ENCODE measurements around the gene PCDHGB2.
"Not testable (repeated sequence)": the region's sequence is repeated elsewhere in the genome, so short reads cannot be mapped to it uniquely, and the experiment has no call there.

PCDHGB2 gene

DNA sequence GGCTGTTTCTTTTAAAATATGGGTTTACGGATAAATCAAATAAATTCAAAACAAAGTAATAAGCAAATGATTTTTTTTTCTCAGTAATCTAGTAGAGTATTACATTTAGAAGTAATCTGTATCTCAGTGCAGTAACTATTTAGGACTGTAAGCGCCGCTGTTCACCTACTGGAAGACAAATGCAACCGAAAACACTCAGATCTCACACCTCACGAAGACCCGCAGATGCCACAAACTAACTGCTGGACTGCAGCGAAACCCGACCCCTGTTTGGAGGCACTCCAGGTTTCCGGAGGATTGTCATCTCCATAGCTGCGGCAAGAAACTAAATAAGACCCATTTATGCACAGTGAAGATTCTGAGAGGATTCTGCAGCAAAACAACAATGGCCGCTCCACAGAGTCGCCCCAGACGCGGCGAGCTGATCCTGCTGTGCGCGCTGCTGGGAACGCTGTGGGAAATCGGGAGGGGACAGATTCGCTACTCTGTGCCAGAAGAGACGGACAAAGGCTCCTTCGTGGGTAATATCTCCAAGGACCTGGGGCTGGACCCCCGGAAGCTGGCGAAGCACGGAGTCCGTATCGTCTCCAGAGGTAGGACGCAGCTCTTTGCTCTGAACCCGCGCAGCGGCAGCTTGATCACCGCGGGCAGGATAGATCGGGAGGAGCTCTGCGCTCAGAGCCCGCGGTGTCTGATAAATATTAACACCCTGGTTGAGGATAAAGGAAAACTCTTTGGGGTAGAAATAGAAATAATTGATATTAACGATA is 32.8 kb downstream of the PCDHGB2 start, which contains the start of gene PCDHGA8:
Gene PCDHGA8, plus strand, starts transcription at position 205 of the 770 bp plus-strand sequence. Its CDS starts 181 bp downstream, at position 386.
- no peak for DNase-seq (ENCODE audit: low read depth in 1 of 2, low spot score in 1 of 2)
- no peak within 1 kb of the TSS for H3K27ac ChIP-seq (replicated peaks)
- H3K4me3 ChIP-seq (replicated peaks; ENCODE audit: insufficient read depth, low read length) = no peak within 1 kb of the TSS
- no peak for TF ChIP-seq POLR2AphosphoS5 (IDR thresholded peaks at IDR 0.05; ENCODE audit: low read depth)
- TF ChIP-seq, protein P1, sequence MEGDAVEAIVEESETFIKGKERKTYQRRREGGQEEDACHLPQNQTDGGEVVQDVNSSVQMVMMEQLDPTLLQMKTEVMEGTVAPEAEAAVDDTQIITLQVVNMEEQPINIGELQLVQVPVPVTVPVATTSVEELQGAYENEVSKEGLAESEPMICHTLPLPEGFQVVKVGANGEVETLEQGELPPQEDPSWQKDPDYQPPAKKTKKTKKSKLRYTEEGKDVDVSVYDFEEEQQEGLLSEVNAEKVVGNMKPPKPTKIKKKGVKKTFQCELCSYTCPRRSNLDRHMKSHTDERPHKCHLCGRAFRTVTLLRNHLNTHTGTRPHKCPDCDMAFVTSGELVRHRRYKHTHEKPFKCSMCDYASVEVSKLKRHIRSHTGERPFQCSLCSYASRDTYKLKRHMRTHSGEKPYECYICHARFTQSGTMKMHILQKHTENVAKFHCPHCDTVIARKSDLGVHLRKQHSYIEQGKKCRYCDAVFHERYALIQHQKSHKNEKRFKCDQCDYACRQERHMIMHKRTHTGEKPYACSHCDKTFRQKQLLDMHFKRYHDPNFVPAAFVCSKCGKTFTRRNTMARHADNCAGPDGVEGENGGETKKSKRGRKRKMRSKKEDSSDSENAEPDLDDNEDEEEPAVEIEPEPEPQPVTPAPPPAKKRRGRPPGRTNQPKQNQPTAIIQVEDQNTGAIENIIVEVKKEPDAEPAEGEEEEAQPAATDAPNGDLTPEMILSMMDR (IDR thresholded peaks at IDR 0.05; ENCODE audit: insufficient read depth, low read length) = no peak
- no peak for TF ChIP-seq REST (IDR thresholded peaks at IDR 0.05; ENCODE audit: insufficient replicate concordance, low read depth)
- H3K27me3 ChIP-seq (ENCODE audit: insufficient read depth, poor library complexity, severe bottlenecking) = no peaks in the 10 kb centered on the region

DNA sequence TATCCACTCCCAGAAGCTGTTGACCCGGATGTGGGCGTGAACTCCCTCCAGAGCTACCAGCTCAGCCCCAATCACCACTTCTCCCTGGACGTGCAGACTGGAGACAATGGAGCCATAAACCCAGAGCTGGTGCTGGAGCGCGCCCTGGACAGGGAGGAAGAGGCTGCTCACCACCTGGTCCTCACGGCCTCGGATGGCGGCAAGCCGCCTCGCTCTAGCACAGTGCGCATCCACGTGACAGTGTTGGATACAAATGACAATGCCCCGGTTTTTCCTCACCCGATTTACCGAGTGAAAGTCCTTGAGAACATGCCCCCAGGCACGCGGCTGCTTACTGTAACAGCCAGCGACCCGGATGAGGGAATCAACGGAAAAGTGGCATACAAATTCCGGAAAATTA is 33.5 kb downstream of the PCDHGB2 start:
- no peak for DNase-seq (ENCODE audit: low read depth in 1 of 2, low spot score in 1 of 2)
- no peaks in the 10 kb centered on the region for H3K27me3 ChIP-seq (ENCODE audit: insufficient read depth, poor library complexity, severe bottlenecking)

DNA sequence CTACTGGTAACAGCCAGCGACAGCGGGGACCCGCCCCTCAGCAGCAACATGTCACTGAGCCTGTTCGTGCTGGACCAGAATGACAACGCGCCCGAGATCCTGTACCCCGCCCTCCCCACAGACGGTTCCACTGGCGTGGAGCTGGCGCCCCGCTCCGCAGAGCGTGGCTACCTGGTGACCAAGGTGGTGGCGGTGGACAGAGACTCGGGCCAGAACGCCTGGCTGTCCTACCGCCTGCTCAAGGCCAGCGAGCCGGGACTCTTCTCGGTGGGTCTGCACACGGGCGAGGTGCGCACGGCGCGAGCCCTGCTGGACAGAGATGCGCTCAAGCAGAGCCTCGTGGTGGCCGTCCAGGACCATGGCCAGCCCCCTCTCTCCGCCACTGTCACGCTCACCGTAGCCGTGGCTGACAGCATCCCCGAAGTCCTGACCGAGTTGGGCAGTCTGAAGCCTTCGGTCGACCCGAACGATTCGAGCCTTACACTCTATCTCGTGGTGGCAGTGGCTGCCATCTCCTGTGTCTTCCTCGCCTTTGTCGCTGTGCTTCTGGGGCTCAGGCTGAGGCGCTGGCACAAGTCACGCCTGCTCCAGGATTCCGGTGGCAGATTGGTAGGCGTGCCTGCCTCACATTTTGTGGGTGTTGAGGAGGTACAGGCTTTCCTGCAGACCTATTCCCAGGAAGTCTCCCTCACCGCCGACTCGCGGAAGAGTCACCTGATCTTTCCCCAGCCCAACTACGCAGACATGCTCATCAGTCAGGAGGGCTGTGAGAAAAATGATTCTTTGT is 34.8 kb downstream of the PCDHGB2 start:
- not testable (repeated sequence) for DNase-seq (ENCODE audit: low read depth in 1 of 2, low spot score in 1 of 2); H3K27ac ChIP-seq (replicated peaks); H3K4me3 ChIP-seq (replicated peaks; ENCODE audit: insufficient read depth, low read length); H3K27me3 ChIP-seq (ENCODE audit: insufficient read depth, poor library complexity, severe bottlenecking)

More for the DNA sequence above, 33.5 kb downstream of the PCDHGB2 start:
- H3K4me3 ChIP-seq (replicated peaks; ENCODE audit: insufficient read depth, low read length) = no peak overlapping the region
- no peak for TF ChIP-seq REST (IDR thresholded peaks at IDR 0.05; ENCODE audit: insufficient replicate concordance, low read depth)
- TF ChIP-seq, protein P1 (IDR thresholded peaks at IDR 0.05; ENCODE audit: insufficient read depth, low read length) = no peak
- TF ChIP-seq GABPA (IDR thresholded peaks at IDR 0.05; ENCODE audit: low read depth) = no peak
- TF ChIP-seq SPI1 (IDR thresholded peaks at IDR 0.05; ENCODE audit: borderline replicate concordance, low read depth) = no peak
- TF ChIP-seq POLR2AphosphoS5 (IDR thresholded peaks at IDR 0.05; ENCODE audit: low read depth) = no peak
- H3K27ac ChIP-seq (replicated peaks) = no peak overlapping the region

DNA sequence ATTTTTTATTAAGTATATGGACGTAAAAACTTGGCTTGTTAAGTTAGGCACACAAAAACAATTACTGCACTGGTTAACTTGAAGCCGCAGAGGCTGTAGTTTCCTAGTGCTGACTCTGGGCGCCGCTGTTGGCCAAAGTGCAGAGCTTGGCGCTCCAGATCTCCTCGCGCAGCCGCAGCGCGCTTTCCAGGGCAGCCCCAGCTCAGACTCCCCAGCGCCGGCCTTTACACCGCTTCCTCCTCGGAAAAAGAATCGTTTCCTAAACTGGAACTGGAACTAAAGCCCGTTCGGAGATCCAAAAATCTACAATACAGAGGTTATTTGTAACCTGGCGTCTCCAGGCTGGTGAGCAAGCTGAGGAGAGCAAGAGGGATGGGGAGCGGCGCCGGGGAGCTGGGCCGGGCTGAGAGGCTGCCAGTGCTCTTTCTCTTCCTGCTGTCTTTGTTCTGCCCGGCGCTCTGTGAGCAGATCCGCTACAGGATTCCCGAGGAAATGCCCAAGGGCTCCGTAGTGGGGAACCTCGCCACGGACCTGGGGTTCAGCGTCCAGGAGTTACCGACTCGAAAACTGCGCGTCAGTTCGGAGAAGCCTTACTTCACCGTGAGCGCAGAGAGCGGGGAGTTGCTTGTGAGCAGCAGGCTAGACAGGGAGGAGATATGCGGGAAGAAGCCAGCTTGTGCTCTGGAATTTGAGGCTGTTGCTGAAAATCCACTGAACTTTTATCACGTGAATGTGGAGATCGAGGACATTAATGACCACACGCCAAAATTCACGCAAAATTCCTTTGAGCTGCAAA is 38.2 kb downstream of the PCDHGB2 start, which contains the start of gene PCDHGB5:
Gene PCDHGB5, plus strand, starts transcription at position 192 of the 796 bp plus-strand sequence. Its CDS starts 181 bp downstream, at position 373.
- peak in 1 of 2 experiments; percentile 57 for DNase-seq (ENCODE audit: low read depth in 1 of 2, low spot score in 1 of 2)
- not testable (repeated sequence) for H3K27me3 ChIP-seq (ENCODE audit: insufficient read depth, poor library complexity, severe bottlenecking); H3K27ac ChIP-seq (replicated peaks)
- peak within 1 kb of the TSS; percentile 23 for H3K4me3 ChIP-seq (replicated peaks; ENCODE audit: insufficient read depth, low read length)
- TF ChIP-seq, protein P1 (IDR thresholded peaks at IDR 0.05; ENCODE audit: insufficient read depth, low read length) = peak; percentile 32

Measured in HL-60 (cell line).